Upper lobe of right lung (tissue), 1 donor: Measurements from ENCODE around the gene SNTA1. TPM values are rescaled to one million over a fixed set of nuclear protein-coding genes. Genes with fewer than 3 reads are reported as not detected.
"Not testable (repeated sequence)": the region's sequence is repeated elsewhere in the genome, so short reads cannot be mapped to it uniquely, and the experiment has no call there.

Experiments
- ATAC-seq: fragments of 200-7000 bp; cut with Tn5 transposase; one replicate; pipeline ENCODE4 v1.9.1; 2020; ENCODE audit warnings: mild to moderate bottlenecking, moderate library complexity
- DNase-seq: peaks from one replicate; pipeline ENCODE4 v3.0.0-alpha.2; 2020
- H3K27ac ChIP-seq: fragments of 200-600 bp; one replicate; pipeline ENCODE4 v1.8.0; 2022
- H3K27me3 ChIP-seq: fragments of 200-600 bp; one replicate; pipeline ENCODE4 v1.8.0; 2022; ENCODE audit warnings: mild to moderate bottlenecking
- H3K36me3 ChIP-seq: fragments of 200-600 bp; one replicate; pipeline ENCODE4 v1.8.0; 2022
- H3K4me1 ChIP-seq: fragments of 200-600 bp; one replicate; pipeline ENCODE4 v1.8.0; 2022
- H3K4me3 ChIP-seq: fragments of 200-600 bp; one replicate; pipeline ENCODE4 v1.8.0; 2022; ENCODE audit warnings: mild to moderate bottlenecking
- H3K9me3 ChIP-seq: fragments of 200-600 bp; one replicate; pipeline ENCODE4 v1.8.0; 2022
- intact Hi-C: fragments of 100-400 bp; cut with DNase I; formaldehyde crosslinking; loops from one replicate; pipeline ENCODE4 v1.11.0; 2022
- total RNA-seq: library from RNA; stranded (reverse); fragmentation: NEBNext Ultra II Directional; extraction: Animal tissue kit (Norgen Biotek cat#: 25700); gene quantifications from one replicate; pipeline ENCODE4 v1.2.1, GENCODE V29; 2021
- TF ChIP-seq, protein P1 (sequence below): fragments of 200-600 bp; IDR thresholded peaks from one replicate; pipeline ENCODE4 v1.8.0; 2022; ENCODE audit warnings: antibody characterized with exemption
- donor health status: DM: no; HTN: yes; CAD: no; lungs with severe emphysema.

Gene SNTA1
- total RNA-seq, 1 donor from 2014 or later: 8.6 TPM

DNA sequence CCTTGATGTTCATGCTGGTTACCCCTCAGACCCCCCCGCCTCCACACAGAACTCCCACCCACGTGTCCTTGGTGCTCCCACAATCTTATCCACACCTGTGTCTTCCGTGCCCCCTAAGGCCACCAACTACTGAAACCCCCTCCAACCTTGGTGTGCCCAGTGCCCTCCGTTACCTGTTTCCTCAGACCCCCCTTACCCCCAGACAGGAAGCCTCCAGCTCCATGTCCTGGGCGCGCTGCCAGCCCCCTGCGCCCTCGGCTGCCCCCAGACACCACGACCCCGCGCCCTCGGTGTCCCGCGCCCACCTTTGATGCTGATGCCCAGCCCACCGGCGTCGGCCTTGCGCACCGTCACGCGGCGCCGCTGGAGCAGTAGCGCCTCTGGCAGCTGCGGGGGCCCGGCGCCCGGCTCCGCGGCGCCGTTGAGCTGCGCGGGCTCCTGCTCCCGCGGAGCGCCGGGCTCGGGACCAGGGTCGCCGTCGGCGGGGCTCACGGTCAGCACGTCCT is 504 bp downstream of the SNTA1 start:
- no peak overlapping the region for H3K27ac ChIP-seq
- intact Hi-C loops: no loop called here
- no peaks in the 10 kb centered on the region for H3K36me3 ChIP-seq
- H3K27me3 ChIP-seq: no peaks in the 10 kb centered on the region
- no peak for ATAC-seq
- TF ChIP-seq, protein P1, sequence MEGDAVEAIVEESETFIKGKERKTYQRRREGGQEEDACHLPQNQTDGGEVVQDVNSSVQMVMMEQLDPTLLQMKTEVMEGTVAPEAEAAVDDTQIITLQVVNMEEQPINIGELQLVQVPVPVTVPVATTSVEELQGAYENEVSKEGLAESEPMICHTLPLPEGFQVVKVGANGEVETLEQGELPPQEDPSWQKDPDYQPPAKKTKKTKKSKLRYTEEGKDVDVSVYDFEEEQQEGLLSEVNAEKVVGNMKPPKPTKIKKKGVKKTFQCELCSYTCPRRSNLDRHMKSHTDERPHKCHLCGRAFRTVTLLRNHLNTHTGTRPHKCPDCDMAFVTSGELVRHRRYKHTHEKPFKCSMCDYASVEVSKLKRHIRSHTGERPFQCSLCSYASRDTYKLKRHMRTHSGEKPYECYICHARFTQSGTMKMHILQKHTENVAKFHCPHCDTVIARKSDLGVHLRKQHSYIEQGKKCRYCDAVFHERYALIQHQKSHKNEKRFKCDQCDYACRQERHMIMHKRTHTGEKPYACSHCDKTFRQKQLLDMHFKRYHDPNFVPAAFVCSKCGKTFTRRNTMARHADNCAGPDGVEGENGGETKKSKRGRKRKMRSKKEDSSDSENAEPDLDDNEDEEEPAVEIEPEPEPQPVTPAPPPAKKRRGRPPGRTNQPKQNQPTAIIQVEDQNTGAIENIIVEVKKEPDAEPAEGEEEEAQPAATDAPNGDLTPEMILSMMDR: no peak
- H3K4me3 ChIP-seq: peak overlapping the region; percentile 68
- DNase-seq: peak; percentile 75
- H3K9me3 ChIP-seq: no peaks in the 10 kb centered on the region
- peaks cover 8% of the 10 kb centered on the region for H3K4me1 ChIP-seq

DNA sequence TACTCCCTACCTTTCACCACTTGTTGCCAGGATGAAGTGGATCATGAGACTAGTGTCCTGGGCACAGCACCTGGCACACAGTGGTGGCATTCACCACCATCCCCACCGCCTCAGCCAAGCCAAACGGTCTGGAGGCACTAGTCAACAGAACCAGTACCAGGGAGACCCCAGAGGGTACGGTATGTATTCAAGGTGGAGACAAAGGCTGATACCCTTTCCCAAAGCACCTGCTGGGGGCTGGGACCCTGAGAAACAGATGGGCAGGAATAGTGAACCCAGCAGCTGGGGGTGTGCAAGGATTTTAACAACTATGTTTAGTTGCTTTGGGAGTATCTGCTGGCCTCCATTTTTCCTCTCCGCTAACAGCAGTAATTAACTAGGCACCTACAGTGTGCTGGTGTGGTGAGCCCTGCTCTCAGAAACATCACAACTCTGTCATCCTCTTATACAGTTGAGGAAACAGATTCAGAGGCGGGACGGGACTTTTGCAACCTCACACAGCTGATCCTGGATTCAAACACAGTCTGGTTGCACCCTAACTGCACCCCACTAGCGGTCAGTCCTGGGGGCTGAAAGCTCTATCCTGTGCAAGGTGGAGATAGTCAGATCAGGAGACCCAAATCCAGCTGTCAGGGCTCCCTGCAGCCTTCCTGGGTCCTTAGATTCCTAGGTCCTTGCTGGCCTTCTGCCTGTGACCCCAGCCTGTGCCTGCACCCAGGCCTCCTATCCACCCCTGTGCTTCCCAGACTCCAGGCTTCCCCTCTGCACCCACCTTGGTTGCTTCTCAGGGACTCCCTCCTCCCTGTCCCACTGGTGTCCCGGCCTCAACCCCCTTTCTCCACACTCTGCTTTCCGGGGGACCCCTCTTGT is 1.2 kb downstream of the SNTA1 start:
- H3K9me3 ChIP-seq: no peaks in the 10 kb centered on the region
- H3K27ac ChIP-seq: no peak overlapping the region
- H3K4me1 ChIP-seq: peaks cover 8% of the 10 kb centered on the region
- H3K4me3 ChIP-seq: peak overlapping the region; percentile 68
- no peak for ATAC-seq
- intact Hi-C loops: no loop called here
- no peaks in the 10 kb centered on the region for H3K27me3 ChIP-seq
- TF ChIP-seq, protein P1: no peak
- no peaks in the 10 kb centered on the region for H3K36me3 ChIP-seq
- no peak for DNase-seq

- ATAC-seq: no peak
- intact Hi-C loops: no loop called here
- Histone ChIP-seq H3K4me3 (no peak overlapping the region), H3K27me3 (no peaks in the 10 kb centered on the region), H3K36me3 (no peaks in the 10 kb centered on the region), H3K4me1 (peaks cover 8% of the 10 kb centered on the region), H3K9me3 (no peaks in the 10 kb centered on the region), H3K27ac (no peak overlapping the region)
- no peak for DNase-seq
- TF ChIP-seq, protein P1: no peak
These were observed 2.2 kb downstream of the SNTA1 start for GRCh38 chr20:33441142-33441955.

GRCh38 chr20:33440562-33440961 is 3.0 kb downstream of the SNTA1 start:
- ATAC-seq, H3K27me3 ChIP-seq, H3K9me3 ChIP-seq, H3K27ac ChIP-seq, H3K4me1 ChIP-seq, DNase-seq, intact Hi-C loops, H3K36me3 ChIP-seq, H3K4me3 ChIP-seq: not testable (repeated sequence)

DNA sequence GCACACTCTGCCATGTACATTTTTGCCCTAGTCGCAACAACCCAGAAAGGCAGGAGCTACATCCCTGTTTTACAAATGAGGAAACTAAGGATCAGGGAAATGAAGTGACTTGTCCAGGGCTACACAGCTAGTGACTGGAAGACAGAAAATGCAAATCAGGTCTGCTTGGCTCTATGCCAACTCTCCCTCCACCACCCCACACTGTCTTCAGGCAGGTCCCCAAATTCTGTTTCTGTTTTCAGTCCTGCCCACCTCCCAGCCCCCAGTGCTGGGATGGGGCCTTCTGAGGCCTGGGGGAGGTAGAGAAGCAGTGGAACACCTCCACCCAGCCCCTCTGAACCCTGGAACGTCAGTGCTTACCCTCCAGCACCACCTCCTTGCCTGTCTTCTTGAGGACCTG is 5.1 kb downstream of the SNTA1 start:
- ATAC-seq (no peak), DNase-seq (no peak)
- intact Hi-C loops: no loop called here
- H3K27ac ChIP-seq: no peak overlapping the region
- H3K27me3 ChIP-seq: no peaks in the 10 kb centered on the region
- H3K4me1 ChIP-seq: peaks cover 5% of the 10 kb centered on the region
- no peaks in the 10 kb centered on the region for H3K36me3 ChIP-seq
- TF ChIP-seq, protein P1: no peak
- no peak overlapping the region for H3K4me3 ChIP-seq
- H3K9me3 ChIP-seq: no peaks in the 10 kb centered on the region
